GM12878 (cell line): Measurements from ENCODE around the gene UNC45A. TPM values are rescaled to one million over a fixed set of nuclear protein-coding genes. Genes with fewer than 3 reads are reported as not detected.

Experiments
- ATAC-seq: fragments of 200-7000 bp; cut with Tn5 transposase; 3 replicates; pipeline ENCODE4 v1.9.1; 2020; ENCODE audit warnings: mild to moderate bottlenecking, moderate library complexity
- BruUV-seq: library from RNA; stranded (reverse); fragments of 400-500 nt; replicated peaks from 2 replicates; lab custom pipeline; 2021; lab: Mats Ljungman, UMichigan
- CTCF ChIA-PET: fragments of 300-600 bp; sonication (Branson Sonifier 250); formaldehyde crosslinking; extraction: SDS; loops from one replicate; lab custom pipeline; 2021; ENCODE audit warnings: inconsistent platforms; lab: Yijun Ruan, JAX
- POLR2A ChIA-PET: fragments of 350-600 bp; formaldehyde crosslinking; extraction: SDS; loops from one replicate; lab custom pipeline; 2021; ENCODE audit warnings: inconsistent platforms; lab: Charles Lee
- RAD21 ChIA-PET: fragments of 300-600 bp; sonication (Branson Sonifier 250); formaldehyde crosslinking; loops from one replicate; lab custom pipeline; 2023; ENCODE audit warnings: antibody characterized with exemption; ENCODE audit not compliant: unreplicated experiment; lab: Charles Lee
- SMC1A ChIA-PET: fragments of 300-600 bp; sonication (Branson Sonifier 250); formaldehyde crosslinking; loops from one replicate; lab custom pipeline; 2023; ENCODE audit not compliant: unreplicated experiment, uncharacterized antibody; lab: Charles Lee
- DNase-seq: peaks from one replicate; pipeline ENCODE4 v3.0.0-alpha.2; 2011; ENCODE audit warnings: low read depth, low spot score
- FAIRE-seq: peaks from 3 replicates; lab custom pipeline; 2011; peaks lifted over from hg19 to GRCh38; lab: Jason Lieb, UNC
- H2AFZ ChIP-seq: 2 replicates; pipeline ENCODE4 v1.6.0; 2011; ENCODE audit warnings: low read depth, low read length, control low read depth; ENCODE audit not compliant: control insufficient read depth
- H3K27ac ChIP-seq: 2 replicates; pipeline ENCODE4 v1.5.1; 2011; ENCODE audit warnings: control low read depth; ENCODE audit not compliant: control insufficient read depth, insufficient read depth
- H3K27me3 ChIP-seq, 2 experiments: replicated peaks in 1 of 2; 2 replicates each; pipeline versions ENCODE4 v1.6.0 to v1.6.1; 2011; ENCODE audit warnings: low read length in 1 of 2; ENCODE audit not compliant: control insufficient read depth in 2 of 2, insufficient read depth in 2 of 2
- H3K36me3 ChIP-seq, 2 experiments: 2 replicates each; pipeline ENCODE4 v1.5.1; 2011; ENCODE audit warnings: low read length in 1 of 2; ENCODE audit not compliant: control insufficient read depth in 2 of 2, insufficient read depth in 2 of 2
- H3K4me1 ChIP-seq: 2 replicates; pipeline ENCODE4 v1.6.1; 2011; ENCODE audit warnings: mild to moderate bottlenecking, low read length, moderate library complexity, mixed read lengths; ENCODE audit not compliant: control insufficient read depth, insufficient read depth
- H3K4me2 ChIP-seq: 2 replicates; pipeline ENCODE4 v1.6.0; 2011; ENCODE audit warnings: control low read depth; ENCODE audit not compliant: control insufficient read depth, insufficient read depth
- H3K4me3 ChIP-seq: fragments of 200-600 bp; sonication (generic); 2 replicates; pipeline ENCODE4 v1.5.1; 2016
- H3K79me2 ChIP-seq: 2 replicates; pipeline ENCODE4 v1.6.0; 2011; ENCODE audit warnings: low read length; ENCODE audit not compliant: control insufficient read depth, insufficient read depth
- H3K9ac ChIP-seq: 2 replicates; pipeline ENCODE4 v1.8.0; 2011; ENCODE audit warnings: low read length, control low read depth, mixed read lengths; ENCODE audit not compliant: control insufficient read depth, insufficient read depth
- H3K9me3 ChIP-seq: replicated peaks from 3 replicates; pipeline ENCODE4 v1.5.1; 2011; ENCODE audit warnings: mild to moderate bottlenecking, low read length; ENCODE audit not compliant: control insufficient read depth, insufficient read depth
- H4K20me1 ChIP-seq: 2 replicates; pipeline ENCODE4 v1.6.0; 2011; ENCODE audit not compliant: control insufficient read depth, insufficient read depth
- BHLHE40 ChIP-seq, 2 experiments: fragments of 450-650 bp in 1 of 2; IDR thresholded peaks; 2 replicates each; pipeline ENCODE4 v1.6.1; 2011 to 2017; ENCODE audit warnings: low read depth in 2 of 2, borderline replicate concordance in 1 of 2, improper control_type of control experiment in 1 of 2, low read length in 1 of 2, mild to moderate bottlenecking in 1 of 2
- CBX5 ChIP-seq: sonication (generic); IDR thresholded peaks from 2 replicates; pipeline ENCODE4 v1.6.1; 2016; ENCODE audit warnings: low read depth, moderate library complexity, mild to moderate bottlenecking, inconsistent platforms
- HDAC2 ChIP-seq: fragments of 200-600 bp; sonication (generic); IDR thresholded peaks from 2 replicates; pipeline ENCODE4 v1.6.1; 2017
- LARP7 ChIP-seq: fragments of 450-650 bp; IDR thresholded peaks from 2 replicates; pipeline ENCODE4 v1.6.1; 2017; ENCODE audit warnings: mild to moderate bottlenecking
- MTA2 ChIP-seq: fragments of 450-650 bp; IDR thresholded peaks from 2 replicates; pipeline ENCODE4 v1.6.1; 2016; ENCODE audit warnings: low read depth, mild to moderate bottlenecking, moderate library complexity
- NRF1 ChIP-seq: conservative IDR thresholded peaks from 2 replicates; pipeline ENCODE4 v1.6.1; 2011; ENCODE audit warnings: mild to moderate bottlenecking, low read depth, low read length, improper control_type of control experiment
- POLR2A ChIP-seq: IDR thresholded peaks from 2 replicates; pipeline ENCODE4 v1.6.1; 2011; ENCODE audit warnings: low read depth, mild to moderate bottlenecking, low read length
- RUNX3 ChIP-seq: IDR thresholded peaks from 2 replicates; pipeline ENCODE4 v1.6.1; 2012; ENCODE audit warnings: low read length, inconsistent platforms
- TBL1XR1 ChIP-seq: IDR thresholded peaks from 2 replicates; pipeline ENCODE4 v1.6.1; 2012; ENCODE audit warnings: low read depth, low read length, improper control_type of control experiment
- ZNF24 ChIP-seq: fragments of 450-650 bp; IDR thresholded peaks from 2 replicates; pipeline ENCODE4 v1.6.1; 2017; ENCODE audit warnings: antibody characterized with exemption, mild to moderate bottlenecking
- ZNF384 ChIP-seq: IDR thresholded peaks from 2 replicates; pipeline ENCODE4 v1.6.1; 2012; ENCODE audit warnings: low read depth, mild to moderate bottlenecking, low read length, improper control_type of control experiment, borderline replicate concordance
- ZNF622 ChIP-seq: fragments of 450-650 bp; IDR thresholded peaks from 2 replicates; pipeline ENCODE4 v1.6.1; 2017; ENCODE audit warnings: mild to moderate bottlenecking, inconsistent platforms
- ZSCAN29 ChIP-seq: fragments of 450-650 bp; IDR thresholded peaks from 2 replicates; pipeline ENCODE4 v1.6.1; 2017; ENCODE audit warnings: mild to moderate bottlenecking, moderate library complexity
- WGBS: methylation state at CpG from one replicate; pipeline ENCODE4 v1.1.6; 2016; ENCODE audit warnings: low lambda C conversion rate; ENCODE audit not compliant: insufficient replicate concordance, insufficient coverage; ENCODE audit errors: missing lambda C conversion rate; 5-methylcytosine and 5-hydroxymethylcytosine counted together
- in situ Hi-C: fragments of 300-500 bp; cut with MboI; formaldehyde crosslinking; loops from 9 replicates; pipeline ENCODE4 v1.14.3; 2018; ENCODE audit warnings: mixed read lengths
- intact Hi-C: fragments of 100-400 bp; cut with micrococcal nuclease; formaldehyde crosslinking; loops from one replicate; pipeline ENCODE4 v1.14.2; 2022; ENCODE audit not compliant: unreplicated experiment
- polyA plus RNA-seq, 11 experiments: library from polyadenylated mRNA; depleted of rRNA in 4 of 11; unstranded in 6 of 11; stranded (reverse) in 5 of 11; fragments of >200 nt; fragmentation: Nextera tagmentation in 4 of 11; fragmentation: Illumina TruSeq in 1 of 11; extraction: Ambion mirVana in 4 of 11; extraction: Trizol in 1 of 11; gene quantifications; 1 replicate in 1 of 11; 2 replicates in 10 of 11; pipeline versions ENCODE4 v1.2.1 to v1.2.3, GENCODE V29; 2011 to 2016; ENCODE audit warnings: inconsistent platforms in 2 of 11, missing spikeins in 2 of 11, low read depth in 1 of 11
- total RNA-seq, 4 experiments: library from RNA; depleted of rRNA in 3 of 4; stranded (reverse); fragments of >200 nt in 3 of 4; fragmentation: Illumina TruSeq in 1 of 4; extraction: Trizol in 1 of 4; gene quantifications; 2 replicates each; pipeline versions ENCODE4 v1.2.1 to v1.2.3, GENCODE V29; 2013 to 2021

UNC45A gene
- total and polyA plus RNA-seq, 10 of the 15 experiments (the other 5 are each of a cell fraction or from before 2014, with no cell fraction given): 10.3 to 57.8 (median 40.5) TPM

GRCh38 chr15:90952901-90953677 lies 18.0 kb downstream of the UNC45A start:
- Histone ChIP-seq H3K79me2 (peaks cover 24% of the 10 kb centered on the region), H3K9ac (no peak overlapping the region), H3K4me3 (no peak overlapping the region), H3K36me3 (peaks cover 23% of the 10 kb centered on the region in 2 experiments), H3K27me3 (no peaks in the 10 kb centered on the region), H3K9me3 (no peaks in the 10 kb centered on the region), H3K4me2 (no peak overlapping the region), H3K27ac (no peak overlapping the region), H2AFZ (no peak overlapping the region), H4K20me1 (no peaks in the 10 kb centered on the region), H3K4me1 (peaks cover 3% of the 10 kb centered on the region; the same call in 1 of the 2 replicates)
- FAIRE-seq: no peak
- no peak for ATAC-seq
- ChIA-PET SMC1A (interaction anchor here (4.1 kb wide), 1 partner anchor 29 kb away, joined by 14 read pairs; no protein-coding TSS in a partner anchor), RAD21 (interaction anchor here (1.6 kb wide), 1 partner anchor 9 kb away, joined by 3 read pairs; no protein-coding TSS in a partner anchor), POLR2A (interaction anchor here (1.7 kb wide), 1 partner anchor 18 kb away, joined by 4 read pairs; the partner anchor contains the start of gene UNC45A), CTCF (interaction anchor here (6.4 kb wide), 1 partner anchor 19 kb away, joined by 74 read pairs; the partner anchor contains the start of genes HDDC3 and UNC45A)
- no peak for DNase-seq
- in situ Hi-C loops (loop anchor here (25.0 kb wide), 1 partner anchor 1366 kb away; the partner anchor contains the start of gene TICRR), intact Hi-C loops (no loop called here)
- no peak for TF ChIP-seq BHLHE40 (IDR thresholded peaks at IDR 0.05; ENCODE audit: borderline replicate concordance in 1 of 2, low read depth in 2 of 2, low read length in 1 of 2)
- no peak for TF ChIP-seq TBL1XR1
- no peak for TF ChIP-seq CBX5
- TF ChIP-seq ZSCAN29: no peak
- no peak for TF ChIP-seq MTA2
- no peak for TF ChIP-seq RUNX3
- TF ChIP-seq ZNF384: no peak
- no peak for TF ChIP-seq ZNF24
- no peak for TF ChIP-seq LARP7
- no peak for TF ChIP-seq HDAC2
- no peak for TF ChIP-seq NRF1
- no peak; the same call in 1 of the 2 replicates for TF ChIP-seq POLR2A
- TF ChIP-seq ZNF622: no peak
- 96% methylated on average over 14 of the region's 14 CpGs for WGBS
- no TSS peak for BruUV-seq
